ENCODE data around the gene CTSV. TPM values are rescaled to one million over a fixed set of nuclear protein-coding genes. Genes with fewer than 3 reads are reported as not detected.
"Not testable (repeated sequence)": the region's sequence is repeated elsewhere in the genome, so short reads cannot be mapped to it uniquely, and the experiment has no call there.

Gene CTSV
- total RNA-seq, 2 donors from 2014 or later = 0.27 TPM; not detected in 1

DNA sequence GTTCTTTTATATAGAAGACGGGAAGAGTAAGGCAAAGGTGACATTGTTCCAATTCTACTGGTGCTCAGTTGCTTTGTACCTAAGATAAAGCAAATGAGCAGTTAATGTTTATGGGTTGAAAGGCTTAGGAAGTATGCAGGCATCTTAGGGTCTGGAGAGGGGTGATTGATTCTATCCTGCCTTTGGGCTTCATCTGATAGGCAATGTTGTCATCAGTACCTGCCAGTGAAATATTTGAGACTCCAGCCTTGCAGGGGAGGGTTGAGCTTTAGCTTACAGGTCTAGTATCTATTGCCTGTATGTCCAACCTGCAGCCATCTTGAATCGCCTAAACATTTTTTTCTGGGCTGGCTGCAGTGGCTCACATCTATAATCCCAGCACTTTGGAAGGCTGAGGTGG is 13.8 kb upstream of the CTSV start:
- H3K27me3 ChIP-seq (replicated peaks; ENCODE audit: insufficient read depth) = no peaks in the 10 kb centered on the region
- H3K4me3 ChIP-seq = no peak overlapping the region
- H3K9me3 ChIP-seq = no peaks in the 10 kb centered on the region
- no peak for ATAC-seq (ENCODE audit: insufficient number of reproducible peaks, low FRiP score, low read depth)
- TF ChIP-seq CTCF (IDR thresholded peaks at IDR 0.05) = no peak
- no peaks in the 10 kb centered on the region for H3K4me1 ChIP-seq (ENCODE audit: control insufficient read depth in 1 of 2, low read depth in 2 of 2)
- H3K36me3 ChIP-seq = no peaks in the 10 kb centered on the region
- no peak for DNase-seq (ENCODE audit: low spot score)
- no peak overlapping the region for H3K27ac ChIP-seq

- DNase-seq (ENCODE audit: low spot score) (no peak), ATAC-seq (ENCODE audit: insufficient number of reproducible peaks, low FRiP score, low read depth) (no peak)
- H3K9me3 ChIP-seq = peaks cover 4% of the 10 kb centered on the region
- H3K4me1 ChIP-seq (ENCODE audit: control insufficient read depth in 1 of 2, low read depth in 2 of 2) = no peaks in the 10 kb centered on the region
- no peak overlapping the region for H3K4me3 ChIP-seq
- no peak overlapping the region for H3K27ac ChIP-seq
- H3K36me3 ChIP-seq = no peaks in the 10 kb centered on the region
- H3K27me3 ChIP-seq (replicated peaks; ENCODE audit: insufficient read depth) = no peaks in the 10 kb centered on the region
- TF ChIP-seq CTCF (IDR thresholded peaks at IDR 0.05) = no peak
Measured at GRCh38 chr9:97046228-97046627, 7.3 kb upstream of the CTSV start.

DNA sequence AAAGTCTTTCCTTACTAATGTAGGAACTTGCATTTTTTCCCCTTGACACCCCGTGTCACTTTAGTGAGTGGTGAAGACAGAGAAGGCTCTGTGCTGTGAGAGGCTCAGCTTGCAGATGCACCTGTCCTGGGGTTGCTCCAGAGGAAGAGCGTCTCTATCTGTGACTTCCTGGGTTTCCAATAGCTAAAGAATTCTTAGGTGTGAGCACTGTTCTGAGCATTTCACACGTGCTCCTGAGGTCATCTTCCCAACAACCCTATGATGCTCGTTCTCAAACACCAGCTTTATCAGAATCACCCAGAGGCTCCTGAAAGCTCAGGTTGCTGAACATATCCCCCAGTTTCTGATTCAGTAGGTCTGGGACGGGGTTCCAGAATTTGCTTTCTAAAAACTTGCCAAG is 6.4 kb upstream of the CTSV start:
- H3K4me1 ChIP-seq (ENCODE audit: control insufficient read depth in 1 of 2, low read depth in 2 of 2) = no peaks in the 10 kb centered on the region
- no peak for TF ChIP-seq CTCF (IDR thresholded peaks at IDR 0.05)
- peaks cover 4% of the 10 kb centered on the region for H3K9me3 ChIP-seq
- ATAC-seq (ENCODE audit: insufficient number of reproducible peaks, low FRiP score, low read depth) (no peak), DNase-seq (ENCODE audit: low spot score) (no peak)
- no peaks in the 10 kb centered on the region for H3K36me3 ChIP-seq
- no peak overlapping the region for H3K4me3 ChIP-seq
- H3K27ac ChIP-seq = no peak overlapping the region
- H3K27me3 ChIP-seq (replicated peaks; ENCODE audit: insufficient read depth) = no peaks in the 10 kb centered on the region

GRCh38 chr9:97041898-97042297 is 3.0 kb upstream of the CTSV start:
- no peak for TF ChIP-seq CTCF (IDR thresholded peaks at IDR 0.05)
- peaks cover 5 to 12% of the 10 kb centered on the region in 2 donors for H3K4me1 ChIP-seq (ENCODE audit: control insufficient read depth in 1 of 2, low read depth in 2 of 2)
- DNase-seq (ENCODE audit: low spot score) (no peak), ATAC-seq (ENCODE audit: insufficient number of reproducible peaks, low FRiP score, low read depth) (no peak)
- H3K27ac ChIP-seq = no peak overlapping the region
- H3K9me3 ChIP-seq = peaks cover 4% of the 10 kb centered on the region
- no peak overlapping the region for H3K4me3 ChIP-seq
- peaks cover 7% of the 10 kb centered on the region for H3K27me3 ChIP-seq (replicated peaks; ENCODE audit: insufficient read depth)
- H3K36me3 ChIP-seq = no peaks in the 10 kb centered on the region

- H3K27ac ChIP-seq = no peak overlapping the region
- H3K36me3 ChIP-seq = no peaks in the 10 kb centered on the region
- no peak for DNase-seq (ENCODE audit: low spot score)
- peaks cover 7% of the 10 kb centered on the region for H3K27me3 ChIP-seq (replicated peaks; ENCODE audit: insufficient read depth)
- peaks cover 5 to 12% of the 10 kb centered on the region in 2 donors for H3K4me1 ChIP-seq (ENCODE audit: control insufficient read depth in 1 of 2, low read depth in 2 of 2)
- TF ChIP-seq CTCF (IDR thresholded peaks at IDR 0.05) = no peak
- H3K4me3 ChIP-seq = peak overlapping the region; percentile 71
- ATAC-seq (ENCODE audit: insufficient number of reproducible peaks, low FRiP score, low read depth) = no peak
- H3K9me3 ChIP-seq = peaks cover 4% of the 10 kb centered on the region
Measured at GRCh38 chr9:97039514-97039860, 545 bp upstream of the CTSV start.

DNA sequence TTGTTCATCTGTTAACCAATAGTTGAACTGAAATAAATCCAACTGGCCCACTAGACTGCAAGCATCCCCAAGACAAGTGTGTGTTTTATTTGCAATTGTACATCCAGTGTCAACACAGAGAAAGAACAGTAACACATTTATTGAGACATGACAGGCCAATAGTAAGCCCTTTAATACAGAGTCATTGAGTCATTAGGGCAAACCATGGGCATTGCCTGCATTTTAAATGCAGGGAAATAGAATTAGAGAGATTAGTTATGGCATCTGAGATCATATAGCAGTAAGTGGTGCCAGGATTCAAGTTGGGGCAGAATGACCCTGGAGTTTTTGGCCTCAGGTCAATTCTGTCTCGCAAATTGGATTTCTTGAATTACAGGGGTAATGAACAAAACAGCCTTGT is 15.4 kb downstream of the CTSV start:
- H3K4me3 ChIP-seq; H3K36me3 ChIP-seq; H3K27me3 ChIP-seq (replicated peaks; ENCODE audit: insufficient read depth); H3K9me3 ChIP-seq; DNase-seq (ENCODE audit: low spot score); H3K27ac ChIP-seq; ATAC-seq (ENCODE audit: insufficient number of reproducible peaks, low FRiP score, low read depth); H3K4me1 ChIP-seq (ENCODE audit: control insufficient read depth in 1 of 2, low read depth in 2 of 2): not testable (repeated sequence)

DNA sequence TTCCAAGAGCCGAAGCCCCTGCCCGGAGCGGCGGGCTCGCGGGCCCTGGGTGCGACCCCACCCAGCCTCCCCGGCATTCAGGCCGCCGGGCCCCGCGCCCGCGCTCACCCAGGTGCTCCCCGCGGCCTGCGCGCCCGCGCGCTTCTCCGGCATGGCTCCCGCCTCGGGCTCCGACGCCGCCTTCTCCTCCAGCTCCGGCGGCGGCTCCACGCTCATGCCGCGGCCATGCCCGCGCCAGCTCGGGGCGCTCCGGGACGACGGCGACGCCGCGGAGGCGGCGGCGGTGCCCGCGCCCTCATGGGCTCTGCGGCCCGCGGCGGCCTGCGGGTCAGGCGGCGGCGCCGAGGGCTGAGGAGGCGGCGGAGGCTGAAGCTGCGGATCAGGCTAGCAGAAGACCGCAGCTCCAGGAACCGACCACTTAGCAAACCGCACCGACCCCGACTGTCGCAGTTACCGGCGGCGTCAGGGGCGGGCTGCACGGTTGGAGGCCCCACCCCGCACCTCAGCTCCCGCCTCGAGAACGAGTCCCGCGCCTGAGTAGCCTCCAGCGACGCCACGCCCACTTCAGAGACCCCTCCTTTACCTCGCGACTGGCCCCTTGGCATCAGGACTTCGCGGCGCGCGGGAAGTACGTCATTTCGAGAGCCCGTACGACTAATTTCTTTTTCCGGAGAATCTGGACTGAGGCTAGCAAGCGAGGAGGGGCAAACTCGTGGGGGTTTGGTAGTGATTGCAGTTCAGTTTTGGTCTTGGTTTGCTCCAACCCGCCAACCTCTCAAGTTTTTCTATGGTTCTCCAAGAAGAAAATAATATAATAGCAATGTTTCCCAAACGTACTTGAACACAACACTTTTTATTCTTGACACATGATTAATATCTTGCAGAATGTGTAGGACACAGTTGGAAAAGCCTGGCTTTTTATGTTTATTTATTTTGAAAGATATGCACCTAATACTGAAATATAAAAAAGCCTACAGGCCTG is 25.5 kb downstream of the CTSV start:
- DNase-seq (ENCODE audit: low spot score) (peak; percentile 7), ATAC-seq (ENCODE audit: insufficient number of reproducible peaks, low FRiP score, low read depth) (peak; percentile 99)
- not testable (repeated sequence) for H3K36me3 ChIP-seq; H3K9me3 ChIP-seq; H3K4me1 ChIP-seq (ENCODE audit: control insufficient read depth in 1 of 2, low read depth in 2 of 2); H3K27me3 ChIP-seq (replicated peaks; ENCODE audit: insufficient read depth)
- peak overlapping the region; percentile 72 for H3K4me3 ChIP-seq
- peak overlapping the region; percentile 81 to 87 for H3K27ac ChIP-seq

GRCh38 chr9:97012617-97013016 is 26.3 kb downstream of the CTSV start:
- not testable (repeated sequence) for H3K9me3 ChIP-seq; H3K27me3 ChIP-seq (replicated peaks; ENCODE audit: insufficient read depth); H3K4me1 ChIP-seq (ENCODE audit: control insufficient read depth in 1 of 2, low read depth in 2 of 2); H3K36me3 ChIP-seq; ATAC-seq (ENCODE audit: insufficient number of reproducible peaks, low FRiP score, low read depth); DNase-seq (ENCODE audit: low spot score)
- peak overlapping the region; percentile 72 for H3K4me3 ChIP-seq
- peak overlapping the region; percentile 81 to 87 for H3K27ac ChIP-seq

Measured in thoracic aorta (tissue), 2 donors.